Activated CD4-positive, alpha-beta memory T cell treated with anti-CD3 and anti-CD28 coated beads for 36 hours (primary cell): ENCODE results near the gene TUBB6. TPM values are rescaled to one million over a fixed set of nuclear protein-coding genes. Genes with fewer than 3 reads are reported as not detected.

ENCODE experiments used
- total RNA-seq, 2 experiments: library from RNA; stranded (reverse); gene quantifications; one replicate each; pipeline ENCODE4 v1.2.3, GENCODE V29; 2021

TUBB6 gene
- total RNA-seq, 2 experiments from 2014 or later, result 6.7 to 7.5 TPM

Other genes starting within 250 kb of the TUBB6 start
- gene ANKRD62, start 214.4 kb upstream of the TUBB6 start, total RNA-seq, result not detected
- not detected for gene CIDEA, start 53.9 kb upstream of the TUBB6 start, total RNA-seq
- 10 to 100 TPM; 45.2 to 48.8 TPM for gene AFG3L2, start 69.0 kb downstream of the TUBB6 start, total RNA-seq
- gene PRELID3A, start 99.7 kb downstream of the TUBB6 start, total RNA-seq, result 1 to 10 TPM; 1.8 to 3.4 TPM